HG03066 (cell line): ENCODE data around the gene PIEZO2.

Experiments used
- ATAC-seq: cut with Tn5 transposase; IDR thresholded peaks from one replicate; pipeline ENCODE4 v1.9.1; 2021; ENCODE audit warnings: low read depth; ENCODE audit not compliant: unreplicated experiment

The PIEZO2 gene

DNA sequence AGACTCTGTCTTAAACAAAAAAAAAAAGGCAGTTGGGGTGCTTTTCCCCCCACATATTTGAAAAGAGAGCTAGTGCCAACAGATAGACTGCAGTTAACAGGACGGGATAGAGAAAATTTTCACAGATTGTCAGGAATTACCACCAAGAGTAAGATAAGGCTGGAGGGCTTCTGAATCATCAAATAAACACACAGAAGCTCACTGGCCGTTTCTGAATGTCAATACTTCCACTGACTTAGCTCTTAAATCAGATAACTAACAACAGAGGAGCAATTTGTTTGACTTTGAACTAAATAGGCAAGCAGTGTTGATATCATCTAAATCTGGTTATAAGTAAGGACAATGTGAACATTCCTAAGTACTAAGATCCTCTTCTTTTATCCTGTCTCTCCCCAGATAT, 34.7 kb downstream of the PIEZO2 start:
- no peak for ATAC-seq

DNA sequence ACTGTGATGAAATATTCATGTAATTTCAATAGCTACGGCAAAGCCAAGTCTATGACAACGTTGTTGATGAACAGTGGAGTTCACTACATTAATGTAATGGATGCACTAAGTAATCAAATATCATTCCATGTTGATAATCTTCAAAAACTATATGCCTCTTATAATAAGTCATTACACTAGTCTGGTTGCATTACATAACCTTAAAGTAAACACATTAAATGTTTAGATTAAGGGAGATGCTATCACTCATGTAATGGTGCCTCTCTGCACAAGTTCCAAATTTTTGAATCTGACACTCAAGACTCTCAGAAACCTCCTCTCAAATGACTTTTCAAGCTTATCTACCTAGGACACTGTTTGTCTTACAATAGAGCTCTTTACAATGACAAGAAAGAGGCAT, 35.4 kb downstream of the PIEZO2 start:
- ATAC-seq, result no peak

DNA sequence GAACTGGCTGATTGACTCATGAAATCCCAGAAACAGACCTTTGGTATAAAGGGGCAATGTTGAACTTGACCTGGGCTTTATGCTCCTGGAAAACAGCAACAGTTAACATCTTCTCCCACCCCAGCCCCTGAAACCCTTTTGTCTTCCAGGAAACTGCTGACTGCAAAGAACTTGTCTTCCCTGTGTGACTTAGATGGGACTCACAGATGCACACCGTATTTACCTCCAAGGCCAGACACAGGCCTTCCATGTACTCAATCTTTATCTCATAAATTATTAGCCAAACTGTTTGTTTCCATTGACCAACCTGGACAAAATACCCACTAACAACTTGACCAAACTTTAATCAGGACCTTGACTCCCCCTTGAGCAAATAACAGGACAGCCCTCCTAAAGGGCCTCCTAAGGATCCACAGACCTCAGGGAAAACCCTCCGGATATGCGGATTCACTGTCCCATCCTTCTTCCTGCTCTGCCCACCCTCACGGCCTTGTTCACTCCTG, 36.3 kb downstream of the PIEZO2 start:
- no peak for ATAC-seq

DNA sequence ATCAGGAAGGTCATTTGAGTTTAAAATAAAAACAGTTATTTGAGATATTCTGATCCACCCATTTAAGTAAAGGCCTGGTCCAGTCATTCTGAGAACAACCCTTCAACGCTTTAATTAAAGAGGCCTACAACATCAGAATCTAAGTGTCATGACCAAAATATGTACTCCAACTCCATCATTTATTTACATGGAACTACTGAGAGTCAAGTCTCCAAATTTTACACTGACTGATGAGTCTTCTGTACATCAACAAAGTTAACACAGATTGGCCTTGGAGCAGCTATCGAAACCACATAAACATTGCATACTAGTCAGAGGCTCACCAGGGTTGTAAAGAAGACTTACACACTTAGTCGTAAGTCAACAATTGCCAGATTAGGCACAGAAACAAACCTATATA, 37.1 kb downstream of the PIEZO2 start:
- ATAC-seq, result no peak

DNA sequence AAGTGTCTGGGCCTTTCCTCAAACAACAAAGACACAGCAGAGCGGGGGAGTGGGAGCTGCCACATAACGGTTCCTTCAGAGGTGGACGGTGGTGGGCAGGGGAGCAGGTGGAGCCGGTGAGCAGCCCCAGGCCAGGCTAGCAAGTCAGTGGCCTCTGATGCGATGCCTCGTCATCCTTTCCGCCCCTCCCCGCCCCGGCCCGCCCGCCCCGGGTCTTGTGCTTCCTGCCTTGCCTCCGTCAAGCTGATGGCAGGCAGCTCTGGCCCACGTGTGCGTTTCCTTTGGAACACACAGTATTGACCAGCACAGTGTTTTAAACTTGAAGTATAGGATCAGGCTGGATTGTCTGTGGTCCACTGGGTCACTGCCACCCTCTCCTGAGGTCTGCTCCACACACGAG, 38.9 kb downstream of the PIEZO2 start:
- no peak for ATAC-seq

DNA sequence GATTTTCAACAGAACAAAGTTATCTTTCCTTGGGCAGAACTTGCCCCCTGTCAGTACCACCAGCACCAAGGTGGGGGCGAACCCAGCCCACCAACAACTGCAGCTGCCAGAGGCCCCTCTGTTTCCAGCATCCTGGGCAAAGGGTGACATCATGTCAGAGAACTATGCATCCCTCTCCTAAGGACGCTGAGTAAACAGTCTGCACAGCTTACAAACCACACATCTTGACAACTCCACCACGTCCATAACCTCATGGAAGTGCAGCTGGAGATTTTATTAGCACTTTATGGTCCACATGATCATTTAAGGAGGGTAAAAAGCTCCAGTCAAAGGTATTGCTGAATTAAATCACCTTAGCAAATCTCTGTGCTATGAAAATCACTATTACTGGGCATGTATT, 40.4 kb downstream of the PIEZO2 start:
- ATAC-seq, result no peak

DNA sequence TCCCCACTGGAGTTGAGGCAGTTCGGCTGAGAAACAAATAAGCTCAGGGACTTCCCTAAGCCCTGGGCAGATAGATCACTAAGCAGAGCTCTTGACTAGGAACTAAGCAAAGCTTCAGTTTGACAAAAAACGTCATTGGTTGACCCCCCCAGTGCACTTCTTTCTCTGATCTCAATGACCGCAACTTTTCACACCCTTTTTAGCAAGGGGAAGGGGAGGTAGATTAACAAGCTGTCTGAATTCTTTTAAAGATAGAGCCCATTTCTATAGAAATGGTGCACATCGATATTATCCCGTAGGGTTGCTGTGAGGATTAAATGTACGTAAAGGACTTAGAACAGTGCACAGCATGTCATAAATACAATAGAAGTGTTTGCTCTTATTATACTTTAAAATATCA, 42.5 kb downstream of the PIEZO2 start:
- no peak for ATAC-seq

DNA sequence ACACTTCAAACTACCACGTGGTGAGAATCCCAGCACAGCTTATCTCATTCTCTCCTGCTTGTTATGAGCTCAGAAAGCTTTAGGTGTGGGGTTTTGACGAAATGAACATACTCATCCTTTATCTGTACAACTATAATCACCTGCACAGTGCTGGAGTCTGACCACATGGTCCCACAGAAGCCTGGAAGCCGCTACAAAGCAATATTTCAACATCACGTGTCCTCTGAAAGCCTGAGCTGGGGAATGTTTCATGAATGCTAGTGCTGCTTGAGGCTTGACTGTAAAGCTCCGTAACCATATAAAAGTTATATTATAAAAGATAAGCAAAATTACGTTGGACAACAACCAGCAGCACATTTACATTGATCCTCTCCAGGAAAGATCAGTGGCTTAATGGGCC, 43.9 kb downstream of the PIEZO2 start:
- ATAC-seq, result no peak

DNA sequence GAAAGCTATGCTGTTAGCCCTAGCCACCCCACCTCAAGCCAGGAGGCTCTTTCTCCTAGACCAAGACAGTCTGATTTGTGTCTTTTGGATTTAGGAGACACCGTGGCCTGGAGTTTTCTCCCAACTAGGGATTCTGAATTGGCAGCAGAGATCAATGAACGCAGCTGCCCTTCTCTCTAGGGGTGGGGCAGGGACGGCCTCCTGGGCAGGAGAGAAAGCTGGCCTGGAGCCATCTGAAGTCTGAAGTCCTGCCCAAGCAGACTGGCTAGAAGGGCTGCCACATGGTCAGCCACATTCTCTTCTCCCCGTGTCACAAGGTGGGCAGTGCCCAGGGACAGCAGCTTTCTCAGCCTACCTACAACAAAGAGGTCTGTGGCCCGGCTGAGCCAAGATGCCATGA, 45.1 kb downstream of the PIEZO2 start:
- ATAC-seq, result no peak

DNA sequence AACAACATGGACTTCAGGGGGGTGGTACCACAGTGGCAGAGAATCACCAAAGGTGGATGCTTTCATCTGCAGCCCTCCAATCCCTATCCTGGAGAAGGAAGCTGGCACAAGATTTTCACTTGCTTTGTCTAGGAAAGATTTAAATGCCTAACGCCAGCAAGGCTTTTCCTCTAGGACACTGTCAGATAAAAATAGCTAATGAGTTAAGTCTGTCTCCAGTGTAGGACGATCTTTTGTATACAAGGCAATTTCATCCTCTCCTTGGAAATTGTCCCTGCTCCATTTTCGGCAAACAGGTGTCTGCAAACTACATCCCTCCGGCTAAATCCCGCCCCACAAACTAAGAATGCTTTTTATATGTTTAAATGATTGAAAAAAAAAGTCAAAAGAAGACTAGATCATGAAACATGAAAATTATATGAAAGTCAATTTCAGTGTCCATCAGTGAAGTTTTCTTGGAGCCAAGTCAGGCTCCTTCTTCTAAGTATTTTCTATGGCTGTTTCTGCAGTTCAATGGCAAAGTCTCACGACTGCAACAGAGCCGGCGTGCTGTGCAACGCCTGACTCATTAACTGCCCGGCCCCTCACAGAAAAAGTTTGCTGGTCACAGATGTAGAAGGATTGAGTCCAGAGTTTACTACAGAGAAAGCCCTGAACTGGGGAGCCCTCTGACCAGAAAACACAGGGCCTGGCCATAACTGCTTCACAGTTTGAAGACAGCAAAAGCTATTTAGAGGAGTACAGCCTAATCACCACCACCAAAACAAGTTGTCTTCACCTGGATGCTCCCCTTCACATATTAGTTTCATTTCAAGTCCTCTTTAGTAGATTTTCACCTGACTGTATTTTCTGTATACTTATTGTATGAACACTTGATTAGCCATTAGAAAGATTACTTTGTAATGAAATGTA, 52.3 kb downstream of the PIEZO2 start:
- no peak for ATAC-seq

DNA sequence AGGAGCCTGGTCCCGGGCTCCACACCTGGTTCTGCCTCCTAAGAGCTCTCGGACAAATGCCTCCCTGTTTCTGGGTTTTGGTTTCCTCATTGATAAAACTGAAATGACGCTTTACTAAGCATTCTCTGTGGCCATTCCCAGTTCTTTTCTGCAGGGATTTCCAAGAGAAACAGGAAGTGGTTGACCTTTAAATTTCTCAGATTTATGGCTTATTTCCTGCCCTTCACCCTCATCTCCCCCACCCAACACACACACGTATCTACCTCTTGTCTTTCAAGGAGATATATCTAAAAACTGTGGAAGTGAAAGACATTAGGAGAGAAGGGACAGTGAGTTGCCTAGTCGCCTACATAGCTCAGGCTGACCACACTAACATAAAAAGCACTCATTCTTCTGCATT, 53.0 kb downstream of the PIEZO2 start:
- ATAC-seq, result no peak

DNA sequence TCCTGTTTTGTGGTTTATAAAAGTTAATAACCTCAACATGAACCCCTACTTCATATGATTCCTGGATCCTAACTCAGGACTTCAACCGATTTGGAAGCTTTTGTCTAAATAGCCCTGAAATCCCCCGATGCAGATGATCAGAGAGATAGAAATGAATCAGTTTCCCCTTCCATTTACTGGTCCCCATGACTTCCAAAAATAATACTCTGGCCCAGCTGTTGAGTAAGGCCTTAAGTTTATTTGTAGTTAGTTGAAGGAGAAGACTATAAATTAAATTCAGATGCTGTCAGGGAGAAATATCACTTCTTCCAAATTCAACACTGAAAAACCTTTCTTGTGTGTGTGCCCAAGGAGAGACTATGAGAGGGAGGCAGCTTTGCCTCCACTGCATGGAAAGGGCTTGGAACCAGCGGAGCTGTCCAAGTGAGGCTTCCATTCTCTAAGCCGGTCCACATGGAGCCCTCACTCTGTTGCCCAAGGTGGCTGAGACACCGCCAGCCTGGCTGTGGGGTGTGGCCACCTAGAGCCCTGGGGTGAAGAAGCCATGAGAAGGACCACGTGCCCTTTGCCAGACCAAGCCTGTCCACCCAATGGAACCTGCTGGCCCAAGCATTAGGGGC, 53.6 kb downstream of the PIEZO2 start:
- no peak for ATAC-seq

DNA sequence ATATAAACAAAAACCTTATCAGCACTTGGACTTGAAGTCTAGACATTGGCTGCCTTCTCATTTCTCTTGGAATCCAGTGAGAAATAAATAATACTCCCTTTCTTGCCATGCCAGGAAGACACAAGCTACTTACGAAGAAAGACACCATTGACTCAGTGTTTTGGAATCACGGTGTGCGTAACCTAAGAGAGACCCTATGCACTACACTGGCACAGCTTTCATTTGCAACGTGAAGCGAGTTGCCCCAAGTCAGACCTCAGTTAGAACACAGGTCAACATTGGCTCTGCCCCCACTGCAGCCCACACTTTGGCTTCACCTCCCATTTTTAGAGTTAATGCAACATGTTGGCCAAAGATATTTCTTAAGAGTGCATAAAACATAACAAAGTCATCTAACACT, 54.2 kb downstream of the PIEZO2 start:
- ATAC-seq, result no peak

DNA sequence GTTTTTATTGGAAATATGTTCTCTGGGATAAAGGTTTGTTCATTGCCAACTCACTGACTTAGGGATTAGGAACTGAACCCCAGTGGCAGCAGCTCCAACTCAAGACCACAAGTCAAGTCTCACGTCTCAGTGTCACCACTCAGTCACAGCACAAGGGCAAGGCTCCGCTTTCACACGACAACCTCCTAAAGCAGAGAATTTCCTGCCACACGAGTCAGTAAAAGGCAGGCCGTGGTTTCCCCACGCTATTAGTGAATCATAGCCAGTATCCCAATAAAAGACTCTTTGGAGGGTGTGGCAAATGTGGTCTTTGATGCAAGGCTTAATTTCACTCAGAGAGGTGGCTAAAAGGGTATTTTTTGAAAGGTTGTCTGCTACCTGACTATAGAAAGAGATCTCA, 57.6 kb downstream of the PIEZO2 start:
- no peak for ATAC-seq

DNA sequence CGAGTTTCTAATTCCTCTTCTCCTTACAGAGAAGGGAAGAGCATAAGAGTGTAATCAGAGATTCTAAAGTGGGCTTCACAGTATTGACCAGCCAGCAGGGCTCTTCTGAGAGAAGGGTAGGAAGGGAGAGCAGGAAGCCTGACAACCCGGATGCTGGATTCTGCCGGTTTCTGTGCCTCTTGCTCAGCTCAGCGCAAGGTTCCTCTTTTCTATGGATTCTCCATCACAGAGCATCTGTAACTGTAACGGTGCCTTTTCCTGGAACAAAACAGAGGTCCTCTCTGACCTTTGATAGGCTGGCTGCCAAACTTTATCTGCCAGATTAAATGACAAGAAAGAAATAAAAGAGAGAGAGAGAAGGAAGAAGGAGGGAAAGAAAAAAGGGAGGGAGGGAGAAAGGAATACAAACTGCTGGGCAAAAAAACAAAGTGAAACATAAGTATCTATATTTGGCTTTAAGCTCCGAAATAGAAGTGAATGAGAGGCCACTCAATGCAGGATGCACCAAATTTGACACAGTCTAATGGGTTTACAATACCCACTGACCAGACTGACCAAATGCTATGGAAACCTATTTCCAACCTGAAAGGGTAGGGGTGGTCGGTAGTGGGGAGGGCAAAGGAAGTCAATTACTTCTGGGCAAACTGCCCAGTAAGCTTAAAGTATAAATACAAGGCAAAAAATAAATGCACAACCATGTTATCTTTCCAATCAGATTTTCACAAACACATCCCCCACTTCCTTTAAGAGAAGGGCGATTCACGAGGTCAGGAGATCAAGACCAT, 59.2 kb downstream of the PIEZO2 start:
- no peak for ATAC-seq

DNA sequence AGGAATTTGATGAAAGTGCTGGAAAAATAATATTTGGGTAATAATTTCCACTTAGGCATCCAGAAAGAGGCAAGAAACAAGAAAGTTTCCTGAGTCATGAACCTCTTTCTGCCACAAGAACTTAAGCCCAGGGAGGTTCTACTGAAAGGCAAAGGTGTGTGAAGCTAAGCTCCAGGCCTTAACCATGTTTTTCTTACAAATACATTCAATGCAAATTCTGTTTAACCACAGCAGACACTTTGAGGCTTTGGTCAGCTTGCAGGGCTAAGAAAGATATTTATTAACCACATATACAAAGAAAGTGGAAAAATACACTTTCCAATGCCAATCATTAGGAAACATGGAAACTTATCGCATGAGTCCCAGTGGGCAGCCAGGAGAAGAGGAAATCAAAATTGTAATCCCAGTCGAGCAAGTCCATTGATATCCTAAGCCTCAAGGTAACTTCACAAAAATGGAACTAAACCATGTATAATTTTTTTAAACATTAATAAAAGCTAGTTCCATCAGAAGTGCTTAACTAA, 68.3 kb downstream of the PIEZO2 start:
- no peak for ATAC-seq

DNA sequence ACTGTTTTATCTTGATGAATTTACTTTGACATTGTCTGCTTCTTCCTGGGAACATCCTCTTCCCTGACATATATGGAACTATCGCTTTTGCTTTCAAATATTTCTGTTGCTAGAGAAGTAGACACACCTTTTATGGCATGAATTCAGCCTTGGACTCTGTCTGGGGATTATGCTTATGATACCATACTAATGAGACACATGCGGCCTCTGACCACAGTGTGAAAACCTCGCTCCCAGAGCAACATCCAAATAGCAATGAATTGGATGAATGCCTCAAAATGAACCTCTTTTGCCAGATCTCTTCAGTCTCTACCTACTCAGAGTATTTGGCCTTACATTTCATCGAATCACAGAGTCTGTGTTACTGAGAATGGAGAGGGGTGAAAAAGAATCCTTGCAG, 70.9 kb downstream of the PIEZO2 start:
- ATAC-seq, result no peak

DNA sequence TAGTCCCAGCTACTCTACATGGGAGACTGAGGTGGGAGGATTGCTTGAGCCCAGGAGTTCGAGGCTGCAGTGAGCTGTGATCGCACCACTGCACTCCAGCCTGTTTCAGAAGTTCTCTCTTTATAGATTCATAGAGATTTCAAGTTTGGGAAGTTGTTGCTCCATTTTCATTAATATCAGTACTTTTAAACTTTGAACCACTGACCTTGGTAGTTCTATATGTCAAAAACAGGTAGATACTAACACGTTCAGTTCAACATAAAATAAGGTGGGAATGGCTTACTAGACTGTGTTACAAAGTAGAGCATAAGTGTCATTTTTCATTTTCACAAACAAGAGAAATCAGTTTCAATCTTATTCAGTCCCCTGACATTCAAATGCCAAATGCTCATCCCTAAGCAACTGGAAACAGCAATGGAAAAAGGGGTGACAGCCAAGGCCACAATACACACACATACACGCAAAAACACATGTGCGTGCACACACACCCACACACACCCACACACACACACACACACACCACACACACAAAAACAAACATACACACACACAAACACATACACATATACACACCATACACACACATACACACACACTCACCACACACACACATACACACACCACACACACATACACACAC, 71.7 kb downstream of the PIEZO2 start:
- ATAC-seq, result no peak

DNA sequence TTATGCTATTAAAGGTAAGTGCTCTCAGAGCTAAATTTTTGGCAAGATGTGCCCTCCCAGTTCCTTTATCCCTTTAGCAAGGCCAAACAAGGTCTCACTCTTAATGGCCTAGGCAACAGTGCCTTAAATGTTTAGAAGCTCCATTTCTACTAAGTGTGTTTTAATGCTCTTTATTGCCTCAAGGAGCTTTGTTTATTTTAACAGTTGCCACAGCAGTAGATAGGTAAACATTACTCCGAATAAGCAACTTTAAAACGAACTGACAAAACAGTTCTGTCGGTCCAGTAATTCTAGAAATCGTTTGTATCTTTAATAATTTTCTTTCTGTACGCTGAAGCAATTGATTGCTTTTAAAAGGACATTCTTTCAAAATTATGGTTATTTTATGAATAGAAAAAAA, 74.5 kb downstream of the PIEZO2 start:
- no peak for ATAC-seq

DNA sequence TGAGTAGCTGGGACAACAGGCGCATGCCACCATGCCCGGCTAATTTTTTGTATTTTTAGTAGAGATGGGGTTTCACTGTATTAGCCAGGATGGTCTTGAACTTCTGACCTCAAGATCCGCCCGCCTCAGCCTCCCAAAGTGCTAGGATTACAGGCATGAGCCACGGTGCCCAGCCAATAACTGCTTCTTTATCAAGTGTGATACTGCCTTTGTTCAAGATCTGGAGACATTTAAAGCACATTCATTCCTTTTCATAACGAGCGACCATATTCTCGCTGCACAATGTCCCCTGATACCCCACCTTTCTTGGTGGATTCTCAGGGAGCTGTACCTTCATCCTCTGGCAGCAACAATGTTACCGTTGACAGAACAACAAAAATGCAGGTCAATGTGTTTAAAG, 75.4 kb downstream of the PIEZO2 start:
- no peak for ATAC-seq

DNA sequence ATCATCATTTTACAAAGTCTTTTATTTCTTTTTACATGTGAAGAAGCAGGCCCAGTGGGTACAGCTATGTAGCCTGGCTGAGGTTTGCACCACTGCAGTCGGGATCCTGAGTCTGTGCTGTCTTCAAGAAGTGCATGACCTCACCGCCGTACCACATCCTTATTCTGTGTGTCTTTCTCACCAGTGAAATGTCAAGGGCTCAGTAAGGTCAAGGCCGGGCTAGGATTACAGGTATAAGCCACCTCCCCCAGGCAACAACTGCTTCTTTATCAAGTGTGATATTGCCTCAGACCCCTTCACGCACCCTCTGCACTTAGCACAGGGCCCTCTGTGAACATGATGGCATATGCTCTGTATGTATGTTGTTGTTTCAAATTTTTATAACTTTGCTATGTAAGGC, 76.7 kb downstream of the PIEZO2 start:
- ATAC-seq, result no peak
